IPS-11a (cell line): ENCODE measurements around the gene ZNF80.

Experiments used
- H3K4me3 ChIP-seq: one replicate; pipeline ENCODE4 v1.5.1; 2013; ENCODE audit warnings: low read depth, low read length, control low read depth

ZNF80 gene

GRCh38 chr3:114219741-114220140 lies 17.6 kb downstream of the ZNF80 start:
- H3K4me3 ChIP-seq: no peak overlapping the region

GRCh38 chr3:114218578-114219185 lies 18.7 kb downstream of the ZNF80 start:
- no peak overlapping the region for H3K4me3 ChIP-seq

GRCh38 chr3:114218006-114218405 lies 19.4 kb downstream of the ZNF80 start:
- no peak overlapping the region for H3K4me3 ChIP-seq

GRCh38 chr3:114217266-114217665 lies 20.1 kb downstream of the ZNF80 start:
- H3K4me3 ChIP-seq: no peak overlapping the region

- no peak overlapping the region for H3K4me3 ChIP-seq
Measured at GRCh38 chr3:114216186-114216970, 21.0 kb downstream of the ZNF80 start.

- no peak overlapping the region for H3K4me3 ChIP-seq
Measured at GRCh38 chr3:114214542-114215341, 22.6 kb downstream of the ZNF80 start.

GRCh38 chr3:114213627-114214541 lies 23.5 kb downstream of the ZNF80 start:
- no peak overlapping the region for H3K4me3 ChIP-seq

- H3K4me3 ChIP-seq: no peak overlapping the region
Measured at GRCh38 chr3:114213292-114213626, 24.1 kb downstream of the ZNF80 start.

- H3K4me3 ChIP-seq: no peak overlapping the region
Measured at GRCh38 chr3:114212646-114213045, 24.7 kb downstream of the ZNF80 start.

GRCh38 chr3:114207768-114208167 lies 29.6 kb downstream of the ZNF80 start:
- H3K4me3 ChIP-seq: no peak overlapping the region

- no peak overlapping the region for H3K4me3 ChIP-seq
Measured at GRCh38 chr3:114206342-114206741, 31.0 kb downstream of the ZNF80 start.

GRCh38 chr3:114205541-114205940 lies 31.8 kb downstream of the ZNF80 start:
- no peak overlapping the region for H3K4me3 ChIP-seq

GRCh38 chr3:114194750-114195149 lies 42.6 kb downstream of the ZNF80 start:
- H3K4me3 ChIP-seq: no peak overlapping the region

GRCh38 chr3:114192136-114192535 lies 45.2 kb downstream of the ZNF80 start:
- no peak overlapping the region for H3K4me3 ChIP-seq

GRCh38 chr3:114186501-114186900 lies 50.9 kb downstream of the ZNF80 start:
- no peak overlapping the region for H3K4me3 ChIP-seq
